HEK293 (cell line): ENCODE measurements around the gene PDXK.

ENCODE experiments used
- KLF7 ChIP-seq: fragments of 450-650 bp; formaldehyde crosslinking; IDR thresholded peaks from 2 replicates; pipeline ENCODE4 v1.5.1; 2016; ENCODE audit warnings: missing biosample characterization, missing genetic modification characterization, borderline replicate concordance
- OSR2 ChIP-seq: fragments of 450-650 bp; formaldehyde crosslinking; IDR thresholded peaks from 2 replicates; pipeline ENCODE4 v1.5.1; 2016; ENCODE audit warnings: missing biosample characterization, missing genetic modification characterization
- PRDM6 ChIP-seq: fragments of 450-650 bp; formaldehyde crosslinking; IDR thresholded peaks from 2 replicates; pipeline ENCODE4 v1.5.1; 2017; ENCODE audit warnings: missing biosample characterization, missing genetic modification characterization
- SCRT1 ChIP-seq: fragments of 450-650 bp; formaldehyde crosslinking; IDR thresholded peaks from 2 replicates; pipeline ENCODE4 v1.5.1; 2016; ENCODE audit warnings: missing biosample characterization, missing genetic modification characterization, borderline replicate concordance
- SP3 ChIP-seq: fragments of 450-650 bp; formaldehyde crosslinking; IDR thresholded peaks from 2 replicates; pipeline ENCODE4 v1.5.1; 2016; ENCODE audit warnings: missing biosample characterization, missing genetic modification characterization
- SP7 ChIP-seq: fragments of 450-650 bp; formaldehyde crosslinking; IDR thresholded peaks from 2 replicates; pipeline ENCODE4 v1.5.1; 2016; ENCODE audit warnings: missing biosample characterization, missing genetic modification characterization
- TRIM28 ChIP-seq: IDR thresholded peaks from 2 replicates; pipeline ENCODE4 v1.6.1; 2011; ENCODE audit warnings: low read length, control low read depth, borderline replicate concordance
- TSHZ1 ChIP-seq: fragments of 450-650 bp; formaldehyde crosslinking; IDR thresholded peaks from 2 replicates; pipeline ENCODE4 v1.5.1; 2016; ENCODE audit warnings: missing biosample characterization, missing genetic modification characterization, borderline replicate concordance
- YY1 ChIP-seq: fragments of 450-650 bp; formaldehyde crosslinking; IDR thresholded peaks from 2 replicates; pipeline ENCODE4 v1.5.1; 2018; ENCODE audit warnings: missing biosample characterization, missing genetic modification characterization
- ZBTB1 ChIP-seq: fragments of 450-650 bp; formaldehyde crosslinking; IDR thresholded peaks from 2 replicates; pipeline ENCODE4 v1.5.1; 2016; ENCODE audit warnings: missing biosample characterization, missing genetic modification characterization
- ZBTB49 ChIP-seq: fragments of 450-650 bp; formaldehyde crosslinking; IDR thresholded peaks from 2 replicates; pipeline ENCODE4 v1.5.1; 2016; ENCODE audit warnings: missing biosample characterization, missing genetic modification characterization, low read depth
- ZFHX2 ChIP-seq: fragments of 450-650 bp; formaldehyde crosslinking; conservative IDR thresholded peaks from 2 replicates; pipeline ENCODE4 v1.5.1; 2016; ENCODE audit warnings: missing biosample characterization, missing genetic modification characterization
- ZNF146 ChIP-seq: fragments of 450-650 bp; formaldehyde crosslinking; IDR thresholded peaks from 2 replicates; pipeline ENCODE4 v1.5.1; 2016; ENCODE audit warnings: missing biosample characterization, missing genetic modification characterization
- ZNF18 ChIP-seq: fragments of 450-650 bp; formaldehyde crosslinking; IDR thresholded peaks from 2 replicates; pipeline ENCODE4 v1.5.1; 2016; ENCODE audit warnings: missing biosample characterization, missing genetic modification characterization
- ZNF202 ChIP-seq: fragments of 450-650 bp; formaldehyde crosslinking; IDR thresholded peaks from 2 replicates; pipeline ENCODE4 v1.5.1; 2016; ENCODE audit warnings: missing biosample characterization, missing genetic modification characterization, borderline replicate concordance
- ZNF211 ChIP-seq: fragments of 450-650 bp; formaldehyde crosslinking; IDR thresholded peaks from 2 replicates; pipeline ENCODE4 v1.5.1; 2016; ENCODE audit warnings: low read depth, missing biosample characterization, missing genetic modification characterization
- ZNF24 ChIP-seq: fragments of 450-650 bp; formaldehyde crosslinking; IDR thresholded peaks from 2 replicates; pipeline ENCODE4 v1.5.1; 2016; ENCODE audit warnings: missing biosample characterization, missing genetic modification characterization
- ZNF391 ChIP-seq: fragments of 450-650 bp; formaldehyde crosslinking; IDR thresholded peaks from 2 replicates; pipeline ENCODE4 v1.5.1; 2016; ENCODE audit warnings: low read depth, missing biosample characterization, missing genetic modification characterization, borderline replicate concordance
- ZNF433 ChIP-seq: fragments of 450-650 bp; formaldehyde crosslinking; IDR thresholded peaks from 2 replicates; pipeline ENCODE4 v1.5.1; 2016; ENCODE audit warnings: missing biosample characterization, missing genetic modification characterization, low read depth
- ZNF529 ChIP-seq: fragments of 450-650 bp; formaldehyde crosslinking; IDR thresholded peaks from 2 replicates; pipeline ENCODE4 v1.5.1; 2017; ENCODE audit warnings: missing genetic modification characterization, missing biosample characterization; ENCODE audit not compliant: insufficient replicate concordance
- ZNF580 ChIP-seq: fragments of 450-650 bp; formaldehyde crosslinking; IDR thresholded peaks from 2 replicates; pipeline ENCODE4 v1.5.1; 2016; ENCODE audit warnings: missing biosample characterization, missing genetic modification characterization
- ZNF610 ChIP-seq: fragments of 450-650 bp; formaldehyde crosslinking; IDR thresholded peaks from 2 replicates; pipeline ENCODE4 v1.5.1; 2016; ENCODE audit warnings: missing biosample characterization, missing genetic modification characterization, borderline replicate concordance
- ZNF645 ChIP-seq: fragments of 450-650 bp; formaldehyde crosslinking; IDR thresholded peaks from 2 replicates; pipeline ENCODE4; 2016; ENCODE audit warnings: missing biosample characterization, missing genetic modification characterization
- ZNF664 ChIP-seq: fragments of 450-650 bp; formaldehyde crosslinking; IDR thresholded peaks from 2 replicates; pipeline ENCODE4 v1.5.1; 2016; ENCODE audit warnings: missing biosample characterization, missing genetic modification characterization
- ZNF701 ChIP-seq: fragments of 450-650 bp; formaldehyde crosslinking; IDR thresholded peaks from 2 replicates; pipeline ENCODE4 v1.5.1; 2016; ENCODE audit warnings: missing biosample characterization, missing genetic modification characterization
- ZNF707 ChIP-seq: fragments of 450-650 bp; formaldehyde crosslinking; IDR thresholded peaks from 2 replicates; pipeline ENCODE4 v1.5.1; 2016; ENCODE audit warnings: missing biosample characterization, missing genetic modification characterization
- ZNF76 ChIP-seq: fragments of 450-650 bp; formaldehyde crosslinking; IDR thresholded peaks from 2 replicates; pipeline ENCODE4; 2016; ENCODE audit warnings: low read depth, missing biosample characterization, missing genetic modification characterization, borderline replicate concordance
- ZNF830 ChIP-seq: fragments of 450-650 bp; IDR thresholded peaks from 2 replicates; pipeline ENCODE4 v1.5.0; 2018; ENCODE audit warnings: missing biosample characterization, missing genetic modification characterization, low read depth, mild to moderate bottlenecking, moderate library complexity
- ZNF843 ChIP-seq: fragments of 450-650 bp; formaldehyde crosslinking; IDR thresholded peaks from 2 replicates; pipeline ENCODE4 v1.5.1; 2016; ENCODE audit warnings: missing biosample characterization, missing genetic modification characterization
- ZSCAN23 ChIP-seq: fragments of 450-650 bp; formaldehyde crosslinking; IDR thresholded peaks from 2 replicates; pipeline ENCODE4 v1.5.1; 2016; ENCODE audit warnings: missing biosample characterization, missing genetic modification characterization

The PDXK gene

GRCh38 chr21:43771698-43772424 is 52.9 kb downstream of the PDXK start (continued):
- no peak for TF ChIP-seq TSHZ1 (tag by site-specific recombination)
- no peak for TF ChIP-seq ZFHX2 (tag by site-specific recombination)
- no peak for TF ChIP-seq ZNF433
- peak; percentile 75 for TF ChIP-seq OSR2 (tag by site-specific recombination)
- TF ChIP-seq ZNF707 (tag by site-specific recombination), result no peak
- no peak for TF ChIP-seq SCRT1 (tag by site-specific recombination)
- TF ChIP-seq ZSCAN23 (tag by site-specific recombination), result no peak; the same call in 1 of the 2 replicates
- no peak for TF ChIP-seq ZNF645
- TF ChIP-seq TRIM28, result no peak
- TF ChIP-seq ZBTB49, result no peak
- no peak for TF ChIP-seq ZNF391
- peak; percentile 69 for TF ChIP-seq ZNF76 (tag by site-specific recombination)
- no peak for TF ChIP-seq ZNF211 (tag by site-specific recombination)
- TF ChIP-seq ZNF664 (tag by site-specific recombination), result no peak
- TF ChIP-seq KLF7 (tag by site-specific recombination), result no peak; the same call in 1 of the 2 replicates
- TF ChIP-seq ZNF146 (tag by site-specific recombination), result no peak
- TF ChIP-seq SP7, result peak; percentile 72
- no peak for TF ChIP-seq ZNF610 (tag by site-specific recombination)
- 0 out of 2 replicates have a peak, but pooled peaks have one; percentile 10 for TF ChIP-seq ZNF18 (tag by site-specific recombination)
- no peak for TF ChIP-seq ZNF580 (tag by site-specific recombination)
- no peak for TF ChIP-seq PRDM6 (tag by site-specific recombination)
- TF ChIP-seq ZNF24 (tag by site-specific recombination), result no peak
- TF ChIP-seq ZNF830 (tag by site-specific recombination), result no peak
- no peak for TF ChIP-seq ZNF843
- no peak for TF ChIP-seq ZNF202 (tag by site-specific recombination)
- TF ChIP-seq ZBTB1 (tag by site-specific recombination), result no peak
- no peak for TF ChIP-seq ZNF701 (tag by site-specific recombination)
- no peak; the same call in 1 of the 2 replicates for TF ChIP-seq YY1
- TF ChIP-seq ZNF529 (tag by site-specific recombination), result no peak
- peak; percentile 45 for TF ChIP-seq SP3 (tag by site-specific recombination)
